Suprapubic skin (tissue), 4 donors: Measurements from ENCODE around the gene RD3L. TPM values are rescaled to one million over a fixed set of nuclear protein-coding genes. Genes with fewer than 3 reads are reported as not detected.

Source experiments
- DNase-seq, 2 donors: peaks; one replicate each; pipeline ENCODE4 v3.0.0-alpha.2; 2019; ENCODE audit warnings: low spot score in 2 of 2
- H3K27ac ChIP-seq: fragments of 200-600 bp; sonication (generic); one replicate; pipeline ENCODE4 v1.5.1; 2019
- H3K27me3 ChIP-seq: fragments of 200-600 bp; sonication (generic); one replicate; pipeline ENCODE4 v1.5.1; 2019
- H3K36me3 ChIP-seq: fragments of 200-600 bp; sonication (generic); one replicate; pipeline ENCODE4 v1.5.1; 2019
- H3K4me1 ChIP-seq: fragments of 200-600 bp; sonication (generic); one replicate; pipeline ENCODE4 v1.5.1; 2019
- H3K4me3 ChIP-seq: fragments of 200-600 bp; sonication (generic); one replicate; pipeline ENCODE4 v1.5.1; 2019; ENCODE audit warnings: mild to moderate bottlenecking
- H3K9me3 ChIP-seq: fragments of 200-600 bp; sonication (generic); one replicate; pipeline ENCODE4 v1.5.1; 2019
- EP300 ChIP-seq: sonication (generic); formaldehyde crosslinking; IDR thresholded peaks from one replicate; pipeline ENCODE4 v1.6.1; 2017; ENCODE audit warnings: antibody characterized with exemption
- POLR2A ChIP-seq, 2 donors: fragments of 450-650 bp; IDR thresholded peaks; one replicate each; pipeline ENCODE4 v1.6.1; 2017; ENCODE audit warnings: antibody characterized with exemption in 2 of 2, mild to moderate bottlenecking in 2 of 2, moderate library complexity in 2 of 2
- POLR2AphosphoS5 ChIP-seq, 3 donors: sonication (generic); formaldehyde crosslinking; IDR thresholded peaks; one replicate each; pipeline ENCODE4 v1.6.1; 2017; ENCODE audit warnings: antibody characterized with exemption in 3 of 3
- WGBS: methylation state at CpG from one replicate; pipeline ENCODE4 v1.1.5; 2018; 5-methylcytosine and 5-hydroxymethylcytosine counted together
- total RNA-seq, 4 donors: library from RNA; depleted of rRNA; stranded (reverse); fragments of >200 nt; gene quantifications; one replicate each; pipeline ENCODE4 v1.1.0, GENCODE V29; 2016
- TF ChIP-seq, protein P1 (sequence below), 2 donors: fragments of 200-600 bp in 1 of 2; fragments of 450-650 bp in 1 of 2; sonication (generic) in 1 of 2; IDR thresholded peaks; one replicate each; pipeline ENCODE4 v1.5.1; 2016 to 2019; ENCODE audit warnings: antibody characterized with exemption in 2 of 2, mild to moderate bottlenecking in 1 of 2, moderate library complexity in 1 of 2

Gene RD3L
- total RNA-seq, 4 donors from 2014 or later: not detected

DNA sequence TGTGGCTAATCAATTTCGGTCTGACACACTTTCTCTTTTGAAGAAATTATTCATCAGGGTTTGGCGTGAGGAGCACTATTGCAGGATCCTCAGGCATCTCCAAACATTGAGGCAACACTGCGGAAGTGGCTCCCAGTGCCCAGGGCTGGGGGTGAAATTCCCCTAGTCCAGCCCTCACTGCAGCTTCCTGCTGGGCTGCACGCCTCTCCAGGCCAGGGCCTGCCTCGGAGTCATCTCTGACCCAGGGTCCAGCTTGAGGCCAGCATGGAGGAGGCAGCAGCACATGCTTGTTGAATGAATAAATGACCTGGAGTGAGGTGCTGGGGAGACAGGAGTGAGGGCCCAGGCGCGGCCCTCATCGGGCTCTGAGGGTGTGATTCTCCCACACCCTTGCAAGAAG, 50.1 kb downstream of the RD3L start:
- H3K4me3 ChIP-seq: no peak overlapping the region
- H3K27me3 ChIP-seq: no peaks in the 10 kb centered on the region
- no peaks in the 10 kb centered on the region for H3K36me3 ChIP-seq
- no peak overlapping the region for H3K27ac ChIP-seq
- H3K9me3 ChIP-seq: no peaks in the 10 kb centered on the region
- 89% methylated on average over 8 of the region's 8 CpGs for WGBS
- peaks cover 21% of the 10 kb centered on the region for H3K4me1 ChIP-seq
- no peak for DNase-seq
- no peak for TF ChIP-seq POLR2A (IDR thresholded peaks at IDR 0.05)
- TF ChIP-seq, protein P1, sequence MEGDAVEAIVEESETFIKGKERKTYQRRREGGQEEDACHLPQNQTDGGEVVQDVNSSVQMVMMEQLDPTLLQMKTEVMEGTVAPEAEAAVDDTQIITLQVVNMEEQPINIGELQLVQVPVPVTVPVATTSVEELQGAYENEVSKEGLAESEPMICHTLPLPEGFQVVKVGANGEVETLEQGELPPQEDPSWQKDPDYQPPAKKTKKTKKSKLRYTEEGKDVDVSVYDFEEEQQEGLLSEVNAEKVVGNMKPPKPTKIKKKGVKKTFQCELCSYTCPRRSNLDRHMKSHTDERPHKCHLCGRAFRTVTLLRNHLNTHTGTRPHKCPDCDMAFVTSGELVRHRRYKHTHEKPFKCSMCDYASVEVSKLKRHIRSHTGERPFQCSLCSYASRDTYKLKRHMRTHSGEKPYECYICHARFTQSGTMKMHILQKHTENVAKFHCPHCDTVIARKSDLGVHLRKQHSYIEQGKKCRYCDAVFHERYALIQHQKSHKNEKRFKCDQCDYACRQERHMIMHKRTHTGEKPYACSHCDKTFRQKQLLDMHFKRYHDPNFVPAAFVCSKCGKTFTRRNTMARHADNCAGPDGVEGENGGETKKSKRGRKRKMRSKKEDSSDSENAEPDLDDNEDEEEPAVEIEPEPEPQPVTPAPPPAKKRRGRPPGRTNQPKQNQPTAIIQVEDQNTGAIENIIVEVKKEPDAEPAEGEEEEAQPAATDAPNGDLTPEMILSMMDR (IDR thresholded peaks at IDR 0.05): no peak

DNA sequence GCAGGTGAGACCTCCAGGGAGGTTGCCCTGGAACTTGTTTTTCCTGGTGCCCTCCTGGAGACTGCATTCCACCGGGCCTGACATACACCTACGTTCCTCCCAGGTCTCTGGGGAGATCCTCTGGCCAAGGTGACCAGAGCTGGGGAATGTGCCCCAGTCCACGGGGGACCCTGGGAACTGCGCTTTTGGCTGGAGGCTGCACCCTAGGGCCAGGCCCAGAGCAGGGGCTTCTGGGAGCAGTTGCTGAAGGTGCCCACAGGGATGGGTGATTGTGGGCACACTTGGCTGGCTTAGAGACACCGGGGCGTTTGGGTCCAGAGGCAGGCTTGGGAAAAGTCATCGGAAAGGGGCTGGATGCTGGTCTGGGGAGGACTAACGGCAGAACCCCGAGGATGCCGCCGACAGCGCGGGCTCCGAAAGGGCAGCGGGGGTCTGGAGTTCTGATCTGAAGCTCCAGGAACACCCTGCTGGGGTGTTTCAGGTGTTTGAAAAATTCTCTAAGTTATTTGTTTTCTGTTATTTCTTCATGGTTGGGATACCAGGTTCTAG, 50.6 kb downstream of the RD3L start:
- DNase-seq: no peak
- H3K27ac ChIP-seq: no peak overlapping the region
- no peak overlapping the region for H3K4me3 ChIP-seq
- H3K4me1 ChIP-seq: peaks cover 23% of the 10 kb centered on the region
- no peaks in the 10 kb centered on the region for H3K36me3 ChIP-seq
- no peaks in the 10 kb centered on the region for H3K9me3 ChIP-seq
- 93% methylated on average over 13 of the region's 15 CpGs for WGBS
- no peaks in the 10 kb centered on the region for H3K27me3 ChIP-seq
- TF ChIP-seq POLR2A (IDR thresholded peaks at IDR 0.05) (no peak), EP300 (no peak), POLR2AphosphoS5 (IDR thresholded peaks at IDR 0.05) (no peak)
- TF ChIP-seq, protein P1 (IDR thresholded peaks at IDR 0.05): no peak

DNA sequence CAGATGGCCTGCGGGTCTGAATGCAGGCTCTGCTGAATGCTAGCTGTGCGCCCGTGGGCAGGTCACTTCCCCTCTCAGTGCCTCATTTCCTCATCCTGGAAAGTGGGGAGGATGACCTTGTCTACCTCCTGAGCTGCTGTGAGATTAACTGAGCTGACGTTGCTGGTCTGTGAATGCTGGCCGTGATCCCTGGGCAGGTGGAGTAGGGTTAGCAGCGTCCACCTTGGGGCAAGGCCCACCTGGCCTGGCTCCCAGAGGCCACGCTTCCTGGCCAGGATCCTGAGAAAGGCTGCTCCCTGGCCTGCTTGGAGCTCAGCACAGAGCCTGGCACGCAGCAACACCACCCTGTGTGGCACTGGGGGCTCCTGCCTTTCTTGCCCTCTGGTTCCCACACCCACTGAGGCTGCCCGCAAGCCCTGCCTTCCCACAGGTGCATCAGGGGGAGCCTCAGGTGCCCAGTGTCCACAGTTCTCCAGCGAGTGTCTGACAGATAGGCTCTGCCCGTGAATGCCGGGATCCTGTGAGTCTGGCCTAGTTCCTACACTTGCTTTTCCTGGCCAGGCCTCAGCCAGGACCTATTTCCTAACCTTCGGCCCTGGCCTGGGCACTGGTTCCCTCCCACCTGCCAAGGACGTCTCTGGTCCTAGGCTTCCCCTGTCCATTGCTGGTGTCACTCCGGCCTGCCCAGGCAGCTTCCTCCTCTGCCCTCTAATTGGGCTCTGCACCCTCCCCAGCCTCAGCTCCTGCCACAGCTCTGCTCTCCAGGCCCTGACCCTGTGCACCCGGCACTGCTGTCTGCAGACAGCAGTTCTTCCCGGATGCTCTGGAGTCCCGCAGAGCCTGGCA, 51.3 kb downstream of the RD3L start:
- H3K4me1 ChIP-seq: peaks cover 23% of the 10 kb centered on the region
- no peak for DNase-seq
- H3K9me3 ChIP-seq: no peaks in the 10 kb centered on the region
- H3K27me3 ChIP-seq: no peaks in the 10 kb centered on the region
- TF ChIP-seq POLR2AphosphoS5 (IDR thresholded peaks at IDR 0.05) (no peak), EP300 (no peak), POLR2A (IDR thresholded peaks at IDR 0.05) (no peak)
- TF ChIP-seq, protein P1 (IDR thresholded peaks at IDR 0.05): no peak
- whole genome bisulfite sequencing: 60% methylated on average over 8 of the region's 18 CpGs
- H3K27ac ChIP-seq: no peak overlapping the region
- H3K36me3 ChIP-seq: no peaks in the 10 kb centered on the region
- H3K4me3 ChIP-seq: no peak overlapping the region

Other genes with a start within 250 kb of the RD3L start
- 10 to 100 TPM in 3 of 4 donors, 1 to 10 TPM in 1; 7.5 to 20.5 (median 19.5) TPM for gene XRCC3, start 227.1 kb downstream of the RD3L start, total RNA-seq
- gene ZFYVE21, start 226.7 kb downstream of the RD3L start, total RNA-seq: 100 to 1,000 TPM; 168 to 190 (median 177) TPM
- 10 to 100 TPM; 21.7 to 51.6 (median 36.4) TPM for gene PPP1R13B, start 95.0 kb downstream of the RD3L start, total RNA-seq
- gene TDRD9, start 14.1 kb downstream of the RD3L start, total RNA-seq: 1 to 10 TPM in 2 of 4 donors, not detected in 2; 1.0 to 1.7 TPM
- 10 to 100 TPM; 26.0 to 38.5 (median 28.2) TPM for gene ASPG, start 143.2 kb upstream of the RD3L start, total RNA-seq
- gene KIF26A, start 196.1 kb upstream of the RD3L start, total RNA-seq: 1 to 10 TPM; 2.1 to 6.1 (median 4.6) TPM